Fibroblast of pulmonary artery (primary cell): ENCODE measurements around the gene TOR1AIP2.
"Not testable (repeated sequence)": the region's sequence is repeated elsewhere in the genome, so short reads cannot be mapped to it uniquely, and the experiment has no call there.

Experiments used
- DNase-seq: peaks from one replicate; pipeline ENCODE4 v3.0.0-alpha.2; 2010; ENCODE audit warnings: low read depth
- H3K4me3 ChIP-seq: replicated peaks from 2 replicates; pipeline ENCODE4 v1.5.1; 2011; ENCODE audit warnings: low read depth, mild to moderate bottlenecking, control low read depth, low read length, moderate library complexity
- TF ChIP-seq, protein P1 (sequence below): IDR thresholded peaks from 2 replicates; pipeline ENCODE4 v1.5.1; 2011; ENCODE audit warnings: mild to moderate bottlenecking, control low read depth, low read length, inconsistent platforms; ENCODE audit errors: missing control alignments

The TOR1AIP2 gene

DNA sequence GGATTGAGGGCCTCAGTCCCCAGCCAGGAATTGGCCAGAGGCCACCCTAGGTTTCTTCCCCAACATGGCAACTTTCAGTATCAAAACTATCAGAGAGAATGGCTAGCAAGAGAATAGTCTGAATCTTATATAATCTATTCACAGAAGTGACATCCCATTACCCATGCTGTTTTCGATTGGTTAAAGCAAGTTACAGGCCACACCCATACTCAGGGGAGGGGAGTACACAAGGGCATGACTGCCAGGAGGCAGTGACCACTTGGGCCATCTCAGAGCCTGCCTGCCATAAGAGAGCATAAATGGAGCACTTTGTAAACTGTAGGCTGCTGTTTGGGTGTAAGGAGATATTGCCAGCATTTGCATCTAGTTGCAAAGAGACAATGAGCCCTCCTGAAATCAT is 69.1 kb downstream of the TOR1AIP2 start:
- no peak for DNase-seq
- no peak overlapping the region for H3K4me3 ChIP-seq
- TF ChIP-seq, protein P1, sequence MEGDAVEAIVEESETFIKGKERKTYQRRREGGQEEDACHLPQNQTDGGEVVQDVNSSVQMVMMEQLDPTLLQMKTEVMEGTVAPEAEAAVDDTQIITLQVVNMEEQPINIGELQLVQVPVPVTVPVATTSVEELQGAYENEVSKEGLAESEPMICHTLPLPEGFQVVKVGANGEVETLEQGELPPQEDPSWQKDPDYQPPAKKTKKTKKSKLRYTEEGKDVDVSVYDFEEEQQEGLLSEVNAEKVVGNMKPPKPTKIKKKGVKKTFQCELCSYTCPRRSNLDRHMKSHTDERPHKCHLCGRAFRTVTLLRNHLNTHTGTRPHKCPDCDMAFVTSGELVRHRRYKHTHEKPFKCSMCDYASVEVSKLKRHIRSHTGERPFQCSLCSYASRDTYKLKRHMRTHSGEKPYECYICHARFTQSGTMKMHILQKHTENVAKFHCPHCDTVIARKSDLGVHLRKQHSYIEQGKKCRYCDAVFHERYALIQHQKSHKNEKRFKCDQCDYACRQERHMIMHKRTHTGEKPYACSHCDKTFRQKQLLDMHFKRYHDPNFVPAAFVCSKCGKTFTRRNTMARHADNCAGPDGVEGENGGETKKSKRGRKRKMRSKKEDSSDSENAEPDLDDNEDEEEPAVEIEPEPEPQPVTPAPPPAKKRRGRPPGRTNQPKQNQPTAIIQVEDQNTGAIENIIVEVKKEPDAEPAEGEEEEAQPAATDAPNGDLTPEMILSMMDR, result no peak

DNA sequence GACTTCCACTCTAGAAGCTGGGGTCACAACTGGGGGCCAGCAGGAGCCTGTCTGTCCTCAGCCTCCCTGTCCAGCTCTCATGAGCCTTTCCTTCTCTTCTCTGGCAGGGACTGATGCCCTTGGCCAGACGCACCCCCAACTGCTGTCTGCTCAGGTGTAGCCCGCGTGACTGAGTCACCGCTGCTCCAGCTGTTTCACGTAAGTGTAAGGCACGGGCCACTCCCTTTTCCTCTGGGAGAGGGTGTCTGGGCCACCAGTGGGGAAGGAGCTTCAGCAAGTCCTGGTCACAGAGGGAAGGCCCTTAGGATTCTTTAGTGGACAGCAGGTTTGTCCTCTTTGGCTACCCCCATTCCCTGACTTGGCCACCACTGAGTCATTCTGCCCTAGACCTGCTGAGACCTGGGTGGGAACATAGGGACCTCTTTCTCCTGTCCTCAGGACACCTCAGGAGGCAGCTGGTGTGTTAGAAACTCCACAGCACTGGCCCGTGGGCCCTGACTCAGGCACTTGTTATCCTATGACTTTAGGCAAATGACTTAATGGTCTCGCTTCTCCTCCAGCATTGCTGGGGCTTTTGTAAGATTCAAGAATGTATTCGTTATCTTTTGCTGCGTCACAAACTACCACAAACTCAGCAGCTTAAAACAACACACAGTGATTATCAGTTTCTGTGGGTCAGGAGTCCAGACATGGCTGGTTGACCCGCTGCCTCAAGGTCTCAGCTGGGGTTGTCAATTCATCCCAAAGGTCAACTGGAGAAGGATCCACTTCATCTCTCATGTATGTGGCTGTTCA is 69.7 kb downstream of the TOR1AIP2 start:
- peak; percentile 95 for DNase-seq
- TF ChIP-seq, protein P1, result no peak
- no peak overlapping the region for H3K4me3 ChIP-seq

DNA sequence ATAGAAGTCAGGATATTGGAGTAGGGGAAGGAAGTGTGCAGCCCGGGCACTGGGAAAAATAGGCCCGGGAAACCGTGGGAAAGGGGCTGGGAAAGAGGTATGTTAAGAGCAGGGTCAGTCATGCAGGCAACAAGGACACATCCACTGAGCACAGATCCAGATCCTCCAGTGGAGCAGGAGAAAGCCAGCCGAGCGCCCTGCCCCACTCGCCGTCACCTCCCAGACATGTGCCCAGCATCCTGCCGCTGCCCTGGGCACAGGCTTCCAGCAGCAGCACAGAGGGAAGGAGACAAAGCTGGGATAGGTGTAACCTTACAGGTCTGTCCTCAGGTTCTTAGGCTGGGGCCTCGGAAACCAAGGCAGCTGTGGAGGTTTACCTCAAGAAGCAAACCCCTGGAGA is 70.3 kb downstream of the TOR1AIP2 start:
- no peak overlapping the region for H3K4me3 ChIP-seq
- TF ChIP-seq, protein P1, result no peak
- DNase-seq, result no peak

DNA sequence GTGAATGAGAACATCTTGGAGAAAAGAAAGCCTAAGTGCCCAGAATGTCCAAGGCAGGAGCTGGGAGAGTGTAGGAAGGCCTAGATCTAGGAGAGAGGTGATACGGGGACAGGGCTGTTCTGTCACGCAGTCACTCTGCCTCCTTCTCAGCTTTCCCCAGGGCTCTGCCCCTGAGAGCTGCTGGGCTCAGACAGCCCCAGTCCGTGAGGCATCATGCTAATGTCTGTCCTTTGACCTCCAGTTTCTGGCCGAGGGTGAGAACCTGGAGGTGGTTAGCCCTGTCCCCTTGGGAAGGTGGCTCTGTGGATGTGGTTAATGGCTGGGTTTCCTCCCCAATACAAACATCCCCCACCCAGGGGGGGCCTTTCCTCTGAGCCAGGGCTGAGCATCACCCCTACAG is 71.3 kb downstream of the TOR1AIP2 start:
- DNase-seq, result no peak
- no peak overlapping the region for H3K4me3 ChIP-seq
- TF ChIP-seq, protein P1, result no peak

DNA sequence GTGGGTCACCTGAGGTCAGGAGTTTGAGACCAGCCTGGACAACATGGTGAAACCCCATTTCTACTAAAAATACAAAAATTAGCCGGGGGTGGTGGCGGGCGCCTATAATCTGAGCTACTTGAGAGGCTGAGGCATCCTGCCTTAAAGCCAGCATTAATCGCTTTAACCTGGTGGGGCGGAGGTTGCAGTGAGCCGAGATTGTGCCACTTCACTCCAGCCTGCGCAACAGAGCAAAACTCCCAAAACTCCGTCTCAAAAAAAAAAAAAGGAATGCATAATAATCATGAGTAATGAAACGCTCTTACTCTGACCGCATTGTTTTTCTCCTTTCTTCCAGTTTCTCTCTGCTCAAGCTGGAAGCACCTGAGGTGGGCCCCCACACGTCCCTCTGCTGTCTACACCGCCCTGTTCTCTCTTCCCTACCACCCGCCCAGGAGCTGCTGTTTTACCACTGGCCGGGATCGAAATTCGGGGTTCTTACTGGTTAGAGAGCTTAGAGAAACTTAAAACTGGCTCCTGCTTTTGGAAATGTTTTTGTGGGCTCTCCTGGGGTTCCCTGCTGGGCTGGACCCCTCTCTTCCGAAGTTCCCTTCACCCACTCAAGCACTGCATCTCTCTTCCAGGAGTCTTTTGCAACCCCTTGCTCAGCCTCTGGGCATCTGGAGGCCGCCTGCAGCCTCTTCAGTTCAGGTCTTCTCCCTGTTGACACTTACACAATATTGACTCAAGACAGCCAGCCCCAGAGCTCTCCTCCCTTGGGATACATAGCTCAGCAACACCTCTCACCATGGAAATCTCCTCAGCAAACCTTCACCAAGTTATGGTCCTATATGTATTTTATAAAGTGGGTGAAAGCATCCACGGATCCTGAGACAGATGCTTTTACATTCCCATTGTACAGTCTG is 72.1 kb downstream of the TOR1AIP2 start:
- H3K4me3 ChIP-seq, result no peak overlapping the region
- TF ChIP-seq, protein P1, result no peak
- no peak for DNase-seq

DNA sequence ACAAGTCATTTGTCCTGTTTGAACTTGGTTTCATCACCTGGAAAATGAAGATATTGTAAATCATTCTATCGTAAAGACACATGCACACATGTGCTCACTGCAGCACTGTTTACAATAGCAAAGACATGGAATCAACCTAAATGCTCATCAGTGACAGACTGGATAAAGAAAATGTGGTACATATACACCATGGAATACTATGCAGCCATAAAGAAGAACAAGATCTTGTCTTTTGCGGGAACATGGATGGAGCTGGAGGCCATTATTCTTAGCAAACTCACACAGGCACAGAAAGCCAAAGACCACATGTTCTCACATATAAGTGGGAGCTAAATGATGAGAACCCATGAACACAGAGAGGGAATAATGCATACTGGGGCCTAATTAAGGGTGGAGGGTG is 73.2 kb downstream of the TOR1AIP2 start:
- DNase-seq, H3K4me3 ChIP-seq: not testable (repeated sequence)

DNA sequence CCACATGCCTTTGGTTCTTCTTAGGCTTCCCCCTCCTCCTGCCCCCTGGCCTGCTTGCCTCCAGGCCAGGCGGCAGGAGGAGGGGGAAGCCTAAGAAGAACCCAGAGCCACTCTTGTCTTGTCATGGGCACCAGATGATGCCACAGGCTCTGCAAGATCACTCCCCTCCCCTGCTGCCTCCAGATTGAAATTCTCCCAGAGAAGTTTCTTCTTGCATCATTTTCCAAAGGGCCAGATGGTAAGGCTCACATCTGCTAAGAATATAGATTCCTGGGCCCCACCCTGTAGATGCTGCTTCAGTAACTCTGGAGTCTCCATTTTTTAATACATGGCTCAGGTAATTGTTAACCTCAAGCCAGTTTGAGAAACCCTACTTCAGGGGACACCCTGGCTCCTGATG is 73.7 kb downstream of the TOR1AIP2 start:
- peak; percentile 33 for DNase-seq
- H3K4me3 ChIP-seq, result no peak overlapping the region
- TF ChIP-seq, protein P1, result no peak
